Ascending aorta (tissue), 2 donors: ENCODE data around the gene TMSB15B. TPM values are rescaled to one million over a fixed set of nuclear protein-coding genes. Genes with fewer than 3 reads are reported as not detected.
"Not testable (repeated sequence)": the region's sequence is repeated elsewhere in the genome, so short reads cannot be mapped to it uniquely, and the experiment has no call there.

ENCODE experiments used
- DNase-seq, 2 donors: peaks; one replicate each; pipeline ENCODE4 v3.0.0-alpha.2; 2019; ENCODE audit warnings: low spot score in 2 of 2
- H3K27ac ChIP-seq, 2 donors: fragments of 200-600 bp; sonication (generic); one replicate each; pipeline ENCODE4 v1.5.1; 2016 to 2017; ENCODE audit warnings: mild to moderate bottlenecking in 1 of 2
- H3K27me3 ChIP-seq: fragments of 200-600 bp; sonication (generic); one replicate; pipeline ENCODE4 v1.5.1; 2017
- H3K36me3 ChIP-seq, 2 donors: fragments of 200-600 bp; sonication (generic); one replicate each; pipeline ENCODE4 v1.5.1; 2016
- H3K4me1 ChIP-seq, 2 donors: fragments of 200-600 bp; sonication (generic); one replicate each; pipeline ENCODE4 v1.5.1; 2016 to 2017; ENCODE audit warnings: mild to moderate bottlenecking in 1 of 2
- H3K4me3 ChIP-seq, 2 donors: fragments of 200-600 bp; sonication (generic); one replicate each; pipeline ENCODE4 v1.5.1; 2016 to 2017; ENCODE audit warnings: mild to moderate bottlenecking in 1 of 2
- H3K9me3 ChIP-seq, 2 donors: fragments of 200-600 bp; sonication (generic); one replicate each; pipeline ENCODE4 v1.5.1; 2016
- intact Hi-C: fragments of 100-400 bp; cut with DNase I; formaldehyde crosslinking; loops from one replicate; pipeline ENCODE4 v1.15.1; 2023
- total RNA-seq: library from RNA; depleted of rRNA; stranded (reverse); fragments of >200 nt; gene quantifications from one replicate; pipeline ENCODE4 v1.1.0, GENCODE V29; 2016
- TF ChIP-seq, protein P1 (sequence below), 3 experiments: fragments of 200-600 bp in 2 of 3; fragments of 450-650 bp in 1 of 3; sonication (generic) in 2 of 3; IDR thresholded peaks; one replicate each; pipeline ENCODE4 v1.5.1; 2016 to 2019; ENCODE audit warnings: antibody characterized with exemption in 3 of 3, mild to moderate bottlenecking in 1 of 3, moderate library complexity in 1 of 3

The TMSB15B gene
- total RNA-seq, 1 donor from 2014 or later, result 0.32 TPM

DNA sequence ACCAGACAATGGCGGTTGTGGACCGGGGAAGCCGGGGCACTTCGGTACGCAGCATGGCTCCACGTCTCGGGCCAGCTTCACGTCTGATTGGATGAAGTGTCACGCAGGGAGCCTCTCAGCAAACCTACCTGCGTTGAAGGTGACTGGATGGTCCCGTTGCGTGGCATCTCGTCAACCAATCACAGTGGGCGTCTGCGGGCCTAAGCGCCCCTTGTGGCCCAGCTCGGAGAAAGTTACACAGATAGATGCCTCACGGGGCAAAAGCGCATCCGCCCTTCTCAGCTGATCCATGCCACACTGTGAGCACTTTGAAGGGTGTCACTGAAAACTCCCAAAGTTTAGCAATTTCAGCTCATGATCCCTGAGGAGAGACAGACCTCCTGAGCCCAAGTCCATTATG lies 51.2 kb downstream of the TMSB15B start, which contains the start of gene H2BW1:
TSS of gene H2BW1 (minus strand) at position 103 of the 400 bp plus-strand sequence. CDS start 132 bp downstream, outside the sequence.
- H3K4me3 ChIP-seq, result no peak within 1 kb of the TSS
- H3K4me1 ChIP-seq, result no peaks in the 10 kb centered on the region
- TF ChIP-seq, protein P1, sequence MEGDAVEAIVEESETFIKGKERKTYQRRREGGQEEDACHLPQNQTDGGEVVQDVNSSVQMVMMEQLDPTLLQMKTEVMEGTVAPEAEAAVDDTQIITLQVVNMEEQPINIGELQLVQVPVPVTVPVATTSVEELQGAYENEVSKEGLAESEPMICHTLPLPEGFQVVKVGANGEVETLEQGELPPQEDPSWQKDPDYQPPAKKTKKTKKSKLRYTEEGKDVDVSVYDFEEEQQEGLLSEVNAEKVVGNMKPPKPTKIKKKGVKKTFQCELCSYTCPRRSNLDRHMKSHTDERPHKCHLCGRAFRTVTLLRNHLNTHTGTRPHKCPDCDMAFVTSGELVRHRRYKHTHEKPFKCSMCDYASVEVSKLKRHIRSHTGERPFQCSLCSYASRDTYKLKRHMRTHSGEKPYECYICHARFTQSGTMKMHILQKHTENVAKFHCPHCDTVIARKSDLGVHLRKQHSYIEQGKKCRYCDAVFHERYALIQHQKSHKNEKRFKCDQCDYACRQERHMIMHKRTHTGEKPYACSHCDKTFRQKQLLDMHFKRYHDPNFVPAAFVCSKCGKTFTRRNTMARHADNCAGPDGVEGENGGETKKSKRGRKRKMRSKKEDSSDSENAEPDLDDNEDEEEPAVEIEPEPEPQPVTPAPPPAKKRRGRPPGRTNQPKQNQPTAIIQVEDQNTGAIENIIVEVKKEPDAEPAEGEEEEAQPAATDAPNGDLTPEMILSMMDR (IDR thresholded peaks at IDR 0.05), result no peak
- no peaks in the 10 kb centered on the region for H3K36me3 ChIP-seq
- DNase-seq, result no peak
- H3K27me3 ChIP-seq, result no peaks in the 10 kb centered on the region
- no peak within 1 kb of the TSS for H3K27ac ChIP-seq
- intact Hi-C loops, result no loop called here
- no peaks in the 10 kb centered on the region for H3K9me3 ChIP-seq

DNA sequence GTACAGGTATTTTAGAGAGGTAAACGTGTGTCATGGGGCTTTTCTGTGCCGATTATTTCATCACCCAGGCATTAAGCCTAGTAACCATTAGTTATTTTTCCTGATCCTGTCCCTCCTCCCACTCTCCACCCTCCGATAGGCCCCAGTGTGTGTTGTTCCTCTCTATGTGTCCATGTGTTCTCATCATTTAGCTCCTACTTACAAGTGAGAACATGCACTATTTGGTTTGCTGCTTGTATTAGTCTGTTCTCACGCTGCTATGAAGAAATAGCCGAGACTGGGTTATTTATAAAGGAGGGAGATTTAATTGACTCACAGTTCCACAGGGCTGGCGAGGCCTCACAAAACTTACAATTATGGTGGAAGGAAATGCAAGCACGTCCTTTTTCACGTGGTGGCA lies 53.1 kb downstream of the TMSB15B start:
- H3K27me3 ChIP-seq, H3K4me1 ChIP-seq, H3K27ac ChIP-seq, H3K36me3 ChIP-seq, H3K9me3 ChIP-seq, DNase-seq, intact Hi-C loops, H3K4me3 ChIP-seq: not testable (repeated sequence)

Other genes with a start within 250 kb of the TMSB15B start
- 5.9 TPM for gene PLP1, start 185.8 kb upstream of the TMSB15B start, total RNA-seq
- gene RAB9B, start 130.4 kb upstream of the TMSB15B start, total RNA-seq, result 0.43 TPM
- gene H2BW1, start 51.1 kb downstream of the TMSB15B start, total RNA-seq, result not detected
- not detected for gene H2BW2, start 77.3 kb downstream of the TMSB15B start, total RNA-seq
- 0.11 TPM for gene TMSB15C, start 113.6 kb downstream of the TMSB15B start, total RNA-seq
- gene ZCCHC18, start 149.9 kb downstream of the TMSB15B start, total RNA-seq, result 0.21 TPM
- gene SLC25A53, start 194.4 kb downstream of the TMSB15B start, total RNA-seq, result 3.1 TPM
- gene FAM199X, start 203.8 kb downstream of the TMSB15B start, total RNA-seq, result 10.4 TPM